Fibroblast of skin of abdomen (primary cell): ENCODE data around the gene LSR.

Experiments
- DNase-seq: peaks from one replicate; pipeline ENCODE4 v3.0.0-alpha.2; 2013

LSR gene

DNA sequence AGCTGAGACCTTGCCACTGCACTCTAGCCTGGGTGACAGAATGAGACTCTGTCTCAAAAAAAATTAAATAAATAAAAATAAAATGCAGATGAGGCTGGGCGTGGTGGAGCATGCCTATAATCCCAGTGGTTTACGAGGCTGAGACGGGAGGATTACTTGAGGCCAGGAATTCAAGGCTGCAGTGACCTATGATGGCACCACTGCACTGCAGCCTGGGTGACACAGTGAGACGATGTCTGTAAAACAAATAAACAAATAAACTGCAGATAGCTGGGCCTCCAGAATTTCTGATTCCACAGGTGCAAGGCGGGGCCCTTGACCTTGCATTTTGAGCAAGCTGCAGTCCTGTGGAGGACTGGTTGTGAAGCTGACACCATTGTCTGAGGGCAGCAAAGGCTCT is 40.1 kb downstream of the LSR start:
- no peak for DNase-seq

DNA sequence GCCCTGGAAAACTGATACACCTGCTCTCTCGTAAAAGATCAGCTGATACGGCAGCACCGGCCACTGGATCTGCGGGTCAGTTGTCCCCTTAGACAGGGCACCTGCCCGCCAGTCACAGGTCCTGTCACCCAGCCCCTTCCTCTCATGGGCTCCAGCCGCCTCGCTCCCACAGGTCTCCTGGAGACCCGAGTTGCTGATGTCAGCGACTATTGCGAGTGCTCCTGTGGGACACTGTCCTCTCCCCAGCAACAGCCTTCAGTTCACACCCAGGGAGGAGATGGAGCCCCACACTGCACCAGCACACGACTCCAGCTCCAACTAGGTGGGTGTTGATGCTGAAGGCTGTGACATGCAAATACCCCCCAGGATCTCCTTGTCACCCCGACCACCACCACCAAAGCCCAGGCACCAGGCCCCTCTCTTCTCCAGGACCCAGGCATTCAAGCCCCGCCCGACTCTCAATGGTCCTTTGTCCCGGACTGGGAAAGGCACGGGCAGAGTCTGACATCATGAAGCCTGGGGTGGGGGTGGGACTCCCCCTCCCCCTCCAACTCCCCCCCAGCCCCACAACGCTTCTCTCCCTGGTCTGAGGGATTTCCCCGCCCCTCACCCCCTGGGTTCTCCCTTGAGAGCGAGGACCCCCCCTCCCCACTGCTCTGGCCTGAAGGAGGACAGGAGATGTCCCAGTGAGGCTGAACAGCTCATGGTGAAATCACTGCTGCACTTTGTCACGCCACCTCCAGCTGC is 41.8 kb downstream of the LSR start:
- DNase-seq: no peak

DNA sequence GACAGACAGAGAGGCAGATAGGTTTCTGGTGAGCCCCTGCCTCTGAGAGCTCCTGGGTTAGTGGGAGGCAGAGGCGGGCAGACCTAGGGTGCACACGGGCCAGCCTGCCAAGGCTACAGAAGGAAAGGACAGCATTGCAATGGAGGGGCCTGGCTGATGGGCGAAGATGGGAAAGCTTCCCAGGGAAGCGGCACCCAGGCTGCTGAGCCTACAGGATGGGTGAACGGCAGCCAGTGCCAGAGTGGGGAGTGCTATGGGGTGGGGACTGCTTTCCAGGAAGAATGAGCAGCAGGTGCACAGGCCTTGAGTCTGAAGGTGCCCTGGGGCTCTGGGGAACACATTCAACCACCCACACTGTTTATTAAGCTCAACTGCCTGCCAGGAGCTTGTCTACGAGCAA is 42.5 kb downstream of the LSR start:
- no peak for DNase-seq

DNA sequence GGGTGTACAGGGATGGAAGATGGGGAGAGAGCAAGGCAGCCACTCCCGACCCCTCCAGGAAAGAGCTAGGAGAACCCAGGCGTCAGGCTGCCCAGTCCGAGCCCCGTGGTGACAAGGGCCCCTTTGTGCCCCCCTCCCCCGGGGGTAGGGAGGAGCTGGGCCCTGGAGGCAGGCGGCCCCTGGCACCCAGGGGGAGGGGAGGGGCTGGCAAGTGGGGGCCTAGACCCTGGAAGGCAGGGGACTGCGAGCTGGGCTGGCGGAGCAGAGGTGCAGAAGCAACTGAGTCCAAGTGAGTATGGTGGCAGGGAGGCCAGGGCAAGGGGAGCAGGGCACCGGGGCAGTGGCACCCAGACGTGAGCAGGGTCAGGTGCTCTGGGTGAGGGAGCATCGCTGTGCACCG is 43.1 kb downstream of the LSR start, which contains the start of gene MAG:
TSS of gene MAG (plus strand) at position 246 of the 400 bp plus-strand sequence. CDS start 3,248 bp downstream, outside the sequence.
- no peak for DNase-seq

DNA sequence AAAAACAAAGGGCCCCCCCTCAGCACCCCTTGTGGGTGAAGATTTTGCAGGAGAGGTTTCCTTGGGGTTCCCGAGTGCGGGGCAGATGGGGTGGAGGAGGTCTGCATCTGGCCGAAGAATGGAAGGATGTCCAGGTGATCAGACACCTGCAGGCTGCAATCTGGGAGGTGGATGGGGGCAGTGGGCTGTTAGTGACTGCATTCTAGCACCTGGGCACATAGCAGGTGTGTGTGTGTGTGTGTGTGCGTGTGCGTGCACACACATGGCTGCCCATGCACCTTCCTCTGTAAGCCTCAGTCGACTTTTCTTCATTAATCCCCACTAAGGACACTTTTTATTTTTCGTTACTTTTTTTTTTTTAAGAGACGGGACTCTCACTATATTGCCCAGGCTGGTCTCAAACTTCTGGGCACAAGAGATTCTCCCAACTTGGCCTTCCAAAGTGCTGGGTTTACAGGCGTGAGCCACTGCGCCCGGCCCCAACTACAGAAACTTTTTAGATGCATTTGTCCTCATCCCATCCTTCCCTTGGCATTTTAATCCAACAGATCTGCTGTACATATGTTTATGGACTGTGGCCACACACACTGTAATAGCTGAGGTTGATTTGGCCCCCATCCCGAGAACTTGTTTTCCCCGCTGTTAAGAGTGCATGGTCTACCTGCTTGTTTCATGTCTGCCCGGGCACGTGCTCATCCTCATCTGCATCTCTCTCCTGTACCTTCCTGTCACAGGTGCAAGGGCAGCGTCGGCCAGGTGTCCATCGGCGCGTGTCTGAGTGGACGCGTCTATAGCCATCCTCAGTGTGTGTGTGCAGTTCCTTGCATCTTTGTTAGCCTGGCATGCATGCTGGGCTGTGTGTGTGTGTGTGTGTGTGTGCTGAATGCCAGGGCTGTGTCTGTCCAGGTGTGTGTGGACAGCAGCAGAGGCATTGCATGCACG is 43.9 kb downstream of the LSR start:
- no peak for DNase-seq

DNA sequence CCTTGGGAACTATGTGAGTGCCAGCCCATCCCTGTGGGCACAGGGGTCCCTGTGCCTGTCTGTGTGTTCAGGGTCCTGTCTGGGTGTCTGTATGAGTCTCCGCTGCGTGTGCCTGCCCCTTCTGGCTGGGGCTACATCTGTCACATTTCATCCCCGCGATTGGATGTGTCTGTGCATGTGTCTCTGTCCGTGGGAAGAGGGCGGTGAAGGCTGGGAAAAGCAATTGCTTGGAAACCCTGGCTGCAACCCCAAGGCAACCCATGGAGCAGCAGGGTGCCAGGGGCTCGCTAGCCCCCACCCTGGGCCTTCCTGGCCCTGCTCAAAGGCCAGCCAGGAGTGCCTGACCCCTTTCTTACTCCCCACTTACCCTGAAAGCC is 44.5 kb downstream of the LSR start:
- no peak for DNase-seq

DNA sequence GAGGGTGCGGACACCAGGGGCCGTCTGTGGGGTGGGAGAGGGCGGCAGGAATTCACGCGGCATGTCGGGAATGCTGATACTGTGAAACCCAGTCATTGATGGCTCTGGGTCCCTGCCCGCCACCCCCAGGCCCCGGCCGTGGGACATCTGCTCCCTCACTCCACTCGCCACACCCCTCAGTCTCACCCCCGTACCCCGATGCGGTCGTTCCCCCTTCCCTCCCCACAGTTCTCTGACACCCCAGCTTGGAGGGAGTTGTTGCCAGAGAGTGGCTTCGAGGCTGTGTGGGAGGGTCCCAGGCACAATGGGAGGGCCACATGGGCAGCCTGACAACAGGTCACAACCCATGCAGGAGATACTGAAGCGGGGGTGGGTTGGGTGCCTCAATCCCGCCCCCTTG is 45.0 kb downstream of the LSR start:
- no peak for DNase-seq

DNA sequence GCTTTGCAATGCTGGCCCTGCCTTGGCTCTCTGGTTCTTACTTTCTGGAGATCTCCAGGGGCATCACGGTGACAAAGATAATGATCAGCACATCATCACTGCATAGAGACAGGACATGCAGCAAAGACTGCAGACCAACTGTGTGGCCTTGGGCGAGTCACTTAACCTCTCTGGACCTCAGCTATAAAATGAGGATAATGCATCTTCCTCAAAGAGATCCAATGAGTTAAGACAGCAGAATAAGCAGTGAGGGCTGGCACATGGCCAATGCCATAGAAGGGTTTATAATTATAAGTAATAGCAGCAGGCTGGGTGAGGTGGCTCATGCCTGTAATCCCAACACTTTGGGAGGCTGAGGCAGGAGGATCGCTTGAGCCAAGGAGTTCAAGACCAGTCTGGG is 45.5 kb downstream of the LSR start:
- no peak for DNase-seq

DNA sequence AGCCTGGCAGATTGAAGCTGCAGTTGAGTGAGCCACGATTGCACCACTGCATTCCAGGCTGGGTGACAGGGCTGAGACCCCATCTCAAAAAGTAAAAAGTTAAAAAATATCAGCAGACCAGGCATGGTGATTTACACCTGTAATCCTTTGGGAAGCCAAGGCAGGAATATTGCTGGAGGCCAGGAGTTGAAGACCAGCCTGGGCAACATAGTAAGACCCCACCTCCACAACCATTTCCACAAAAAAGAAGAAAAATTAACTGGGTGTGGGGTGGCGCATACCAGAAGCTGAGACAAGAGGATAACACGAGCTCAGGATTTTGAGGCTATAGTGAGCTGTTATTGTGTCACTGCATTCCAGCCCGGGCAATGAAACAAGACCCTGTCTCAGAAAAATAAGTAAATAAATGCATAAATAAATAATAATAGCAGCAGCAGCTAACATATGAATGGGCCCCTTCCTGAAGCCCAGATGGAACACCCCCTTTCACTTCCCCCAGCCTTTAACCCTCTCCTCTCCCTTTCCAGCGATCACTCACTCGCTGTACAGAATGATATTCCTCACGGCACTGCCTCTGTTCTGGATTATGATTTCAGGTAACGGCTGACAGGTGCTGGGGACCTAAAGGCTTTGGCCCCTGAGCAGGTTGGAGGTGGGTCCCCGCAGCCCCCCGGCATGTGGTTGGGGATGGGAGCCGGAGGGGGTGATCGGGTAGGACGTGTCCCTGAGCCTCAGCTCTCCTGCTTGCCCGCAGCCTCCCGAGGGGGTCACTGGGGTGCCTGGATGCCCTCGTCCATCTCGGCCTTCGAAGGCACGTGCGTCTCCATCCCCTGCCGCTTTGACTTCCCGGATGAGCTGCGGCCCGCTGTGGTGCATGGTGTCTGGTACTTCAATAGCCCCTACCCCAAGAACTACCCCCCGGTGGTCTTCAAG is 46.3 kb downstream of the LSR start:
- no peak for DNase-seq

DNA sequence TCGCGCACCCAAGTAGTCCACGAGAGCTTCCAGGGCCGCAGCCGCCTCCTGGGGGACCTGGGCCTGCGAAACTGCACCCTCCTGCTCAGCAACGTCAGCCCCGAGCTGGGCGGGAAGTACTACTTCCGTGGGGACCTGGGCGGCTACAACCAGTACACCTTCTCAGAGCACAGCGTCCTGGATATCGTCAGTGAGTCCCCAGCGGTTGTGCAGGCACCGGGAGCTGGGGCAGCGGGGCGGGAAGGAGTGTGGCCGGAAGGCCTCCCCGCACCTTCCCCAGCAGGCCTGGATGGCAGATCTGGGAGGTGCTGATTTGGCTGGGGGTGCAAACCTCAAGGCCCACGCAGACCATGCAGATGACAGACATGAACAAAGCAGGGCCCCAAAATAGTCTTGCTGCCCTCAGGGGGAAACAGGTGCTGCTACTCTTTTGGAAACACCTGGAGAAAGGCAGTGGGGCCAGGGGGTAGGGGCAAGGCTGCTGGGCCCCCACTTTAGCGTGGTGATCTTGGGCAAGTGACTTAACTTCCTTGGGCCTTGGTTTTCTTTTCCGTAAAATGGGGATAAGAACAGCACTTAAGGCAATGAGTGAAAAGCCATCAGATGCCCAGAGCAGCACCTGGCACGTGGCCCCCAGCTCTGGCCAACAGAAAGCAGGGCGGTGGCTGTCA is 47.1 kb downstream of the LSR start:
- DNase-seq: no peak

DNA sequence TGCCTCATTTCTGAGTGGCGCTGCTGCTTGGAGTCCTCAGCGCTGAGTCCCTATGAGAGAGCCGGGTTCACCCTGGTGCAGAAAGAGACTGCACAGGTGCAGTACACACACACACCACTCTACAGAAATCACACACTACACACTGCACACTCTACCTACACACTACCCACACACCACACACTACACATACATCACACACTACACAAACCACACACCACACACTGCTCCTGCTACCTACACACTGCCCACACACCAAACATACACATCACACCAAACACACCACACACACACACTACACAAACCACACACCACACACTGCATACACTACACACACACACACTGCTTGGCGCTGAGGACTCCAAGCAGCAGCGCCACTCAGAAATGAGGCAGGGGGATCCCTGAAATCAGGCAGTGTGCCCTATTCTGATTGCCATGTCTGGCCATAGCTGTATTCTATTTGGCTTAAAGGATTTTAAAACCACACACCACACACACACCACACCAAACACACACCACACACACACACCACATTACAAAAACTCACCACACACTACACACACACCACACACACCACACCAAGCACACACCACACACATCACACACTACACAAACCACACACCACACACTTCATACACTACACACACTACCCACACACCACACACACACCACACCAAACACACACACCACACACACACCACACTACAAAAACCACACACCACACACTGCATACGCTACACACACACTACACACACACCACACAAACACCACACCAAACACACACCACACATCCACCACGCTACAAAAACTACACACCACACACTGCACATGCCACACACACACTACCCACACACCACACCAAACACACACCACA is 48.1 kb downstream of the LSR start:
- DNase-seq: no peak

DNA sequence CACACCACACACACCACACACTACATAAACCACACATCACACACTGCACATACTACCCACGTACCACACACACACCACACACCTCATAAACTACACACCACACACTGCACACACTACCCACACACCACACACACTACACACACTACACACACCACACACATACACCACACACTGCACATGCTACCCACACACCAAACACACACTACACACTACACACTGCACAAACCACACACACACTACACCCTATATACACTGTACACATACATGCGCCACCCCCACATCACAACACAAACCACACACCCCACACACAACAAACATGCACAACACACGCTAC is 48.7 kb downstream of the LSR start:
- DNase-seq: no peak

DNA sequence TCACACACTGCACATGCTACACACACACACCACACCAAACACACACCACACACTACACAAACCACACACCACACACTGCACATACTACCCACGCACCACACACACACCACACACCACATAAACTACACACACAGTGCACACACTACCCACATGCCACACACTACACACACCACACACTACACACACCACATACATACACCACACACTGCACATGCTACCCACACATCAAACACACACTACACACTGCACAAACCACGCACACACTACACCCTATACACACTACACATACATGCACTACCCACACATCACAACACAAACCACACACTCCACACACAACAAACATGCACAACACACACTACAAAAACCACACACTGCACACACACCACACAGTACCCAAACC is 49.1 kb downstream of the LSR start:
- DNase-seq: no peak

DNA sequence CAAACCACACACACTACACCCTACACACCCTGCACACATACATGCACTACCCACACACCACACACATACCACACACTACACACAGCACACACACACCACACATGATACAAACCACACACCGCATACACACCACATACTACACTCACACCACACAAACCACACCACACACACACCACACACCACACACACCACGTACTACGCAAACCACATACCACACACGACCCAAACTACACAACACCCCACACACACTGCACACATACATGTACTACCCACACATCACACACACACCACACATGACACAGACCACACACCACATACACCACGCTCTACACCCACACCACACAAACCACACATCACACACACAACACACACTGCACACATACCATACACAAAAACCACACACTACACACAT is 49.8 kb downstream of the LSR start:
- DNase-seq: no peak

DNA sequence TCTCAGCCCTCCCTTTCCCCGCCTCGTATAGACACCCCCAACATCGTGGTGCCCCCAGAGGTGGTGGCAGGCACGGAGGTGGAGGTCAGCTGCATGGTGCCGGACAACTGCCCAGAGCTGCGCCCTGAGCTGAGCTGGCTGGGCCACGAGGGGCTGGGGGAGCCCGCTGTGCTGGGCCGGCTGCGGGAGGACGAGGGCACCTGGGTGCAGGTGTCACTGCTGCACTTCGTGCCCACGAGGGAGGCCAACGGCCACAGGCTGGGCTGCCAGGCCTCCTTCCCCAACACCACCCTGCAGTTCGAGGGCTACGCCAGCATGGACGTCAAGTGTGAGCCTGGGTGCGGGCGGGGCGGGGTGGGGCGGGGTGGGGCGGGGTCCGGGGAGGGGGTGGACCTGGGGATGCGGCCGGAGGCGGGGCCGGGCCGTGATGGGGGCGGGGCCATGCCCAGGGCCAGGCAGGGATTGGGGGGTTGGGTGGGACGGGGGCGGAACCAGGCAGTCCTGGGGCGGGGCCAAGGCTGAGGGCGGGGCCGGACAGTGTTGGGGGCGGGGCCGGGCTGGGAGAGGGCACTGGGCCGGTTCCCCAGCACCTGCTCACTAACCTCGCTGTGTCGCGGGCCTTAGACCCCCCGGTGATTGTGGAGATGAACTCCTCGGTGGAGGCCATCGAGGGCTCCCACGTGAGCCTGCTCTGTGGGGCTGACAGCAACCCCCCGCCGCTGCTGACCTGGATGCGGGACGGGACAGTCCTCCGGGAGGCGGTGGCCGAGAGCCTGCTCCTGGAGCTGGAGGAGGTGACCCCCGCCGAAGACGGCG is 50.9 kb downstream of the LSR start:
- DNase-seq: no peak

DNA sequence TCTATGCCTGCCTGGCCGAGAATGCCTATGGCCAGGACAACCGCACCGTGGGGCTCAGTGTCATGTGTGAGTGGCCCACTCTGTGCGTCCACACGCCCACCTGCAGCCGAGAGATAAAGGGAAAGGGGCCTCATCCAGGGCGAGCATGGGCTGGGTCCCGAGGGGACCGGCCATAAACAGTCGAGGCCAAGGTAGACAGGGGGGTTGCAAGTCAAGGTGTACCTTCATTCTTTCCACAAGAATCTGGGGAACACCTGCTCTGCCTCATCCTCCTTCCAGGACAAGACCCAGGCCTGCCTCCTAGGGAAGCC is 51.5 kb downstream of the LSR start:
- DNase-seq: no peak

DNA sequence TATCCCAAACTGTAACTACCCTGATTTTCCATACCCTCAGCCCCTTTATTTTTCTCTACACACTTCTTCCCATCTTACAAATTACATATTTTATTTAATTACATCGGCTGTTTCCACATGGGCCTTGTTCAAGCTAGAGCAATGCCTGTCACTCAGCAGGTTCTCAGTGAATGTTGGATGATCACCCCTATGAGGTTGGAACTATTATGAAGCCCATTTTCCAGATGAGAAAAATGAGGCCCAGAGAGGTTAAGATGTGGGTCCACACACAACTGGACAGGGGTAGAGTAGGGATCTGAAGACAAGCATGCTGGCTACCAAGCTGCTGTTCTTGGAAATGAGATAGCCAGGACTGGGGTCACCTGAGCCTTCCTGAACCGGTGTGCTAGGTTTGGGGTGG is 53.2 kb downstream of the LSR start:
- DNase-seq: no peak

DNA sequence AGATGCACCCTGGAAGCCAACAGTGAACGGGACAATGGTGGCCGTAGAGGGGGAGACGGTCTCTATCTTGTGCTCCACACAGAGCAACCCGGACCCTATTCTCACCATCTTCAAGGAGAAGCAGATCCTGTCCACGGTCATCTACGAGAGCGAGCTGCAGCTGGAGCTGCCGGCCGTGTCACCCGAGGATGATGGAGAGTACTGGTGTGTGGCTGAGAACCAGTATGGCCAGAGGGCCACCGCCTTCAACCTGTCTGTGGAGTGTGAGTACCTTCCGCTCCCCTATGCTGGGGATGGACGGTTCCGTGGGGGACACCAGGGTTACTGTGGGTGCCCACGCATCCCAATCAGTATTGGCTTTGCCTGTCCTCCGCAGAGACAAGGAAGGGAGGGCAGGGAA is 53.6 kb downstream of the LSR start:
- DNase-seq: no peak

DNA sequence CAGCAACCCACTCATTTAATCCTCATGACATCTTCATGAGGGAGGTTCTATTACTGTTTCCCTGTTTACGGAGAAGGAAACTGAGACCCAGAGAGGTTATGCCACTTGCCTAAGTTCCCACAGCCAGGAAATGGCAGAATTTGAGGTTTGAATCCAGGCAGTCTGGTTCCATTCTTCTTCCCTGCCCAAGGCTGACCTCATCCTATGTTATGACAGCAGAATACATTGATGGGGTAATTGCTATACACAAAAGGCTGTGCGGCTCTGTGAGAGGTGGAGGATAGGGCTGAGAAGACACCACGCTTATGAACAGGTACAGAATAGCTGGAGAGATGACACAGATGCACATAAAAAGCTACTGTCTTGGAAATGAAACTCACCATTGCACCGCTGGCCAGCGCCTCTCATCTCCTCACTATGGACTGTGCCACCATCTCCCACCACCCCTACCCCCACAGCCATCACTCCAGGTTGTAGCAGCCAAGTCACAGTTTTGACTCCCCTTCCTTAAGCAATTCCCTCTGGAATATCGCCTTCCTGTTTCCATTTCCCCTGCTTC is 54.6 kb downstream of the LSR start:
- DNase-seq: no peak

DNA sequence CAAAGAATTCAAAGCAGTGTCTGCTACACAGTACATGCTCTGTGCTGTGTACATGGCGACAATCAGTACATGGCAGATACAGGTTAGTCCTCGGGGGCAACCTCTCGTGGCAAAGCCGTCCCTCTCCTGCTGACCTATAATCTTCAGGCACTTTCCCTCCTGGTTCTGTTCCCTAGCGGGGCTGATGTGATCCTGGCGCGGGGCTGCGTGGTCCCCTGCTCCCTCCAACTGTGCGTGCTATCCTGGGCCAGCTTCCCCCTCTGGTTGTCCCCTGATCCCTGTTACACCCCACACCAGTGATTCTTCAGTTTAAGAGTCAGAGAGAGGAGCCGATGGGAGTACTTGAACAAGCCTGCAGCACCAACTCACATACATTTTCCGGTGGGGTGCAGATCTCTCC is 55.2 kb downstream of the LSR start:
- no peak for DNase-seq
